Stimulated activated CD4-positive, alpha-beta T cell treated with anti-CD3 and anti-CD28 coated beads, Interleukin-2, amount 100 ng/mL, for 48 hours (primary cell): Measurements from ENCODE around the gene ARID1B.

Experiments used
- DNase-seq, 2 donors: peaks; one replicate each; pipeline ENCODE4 v3.0.0-alpha.2; 2020

The ARID1B gene

DNA sequence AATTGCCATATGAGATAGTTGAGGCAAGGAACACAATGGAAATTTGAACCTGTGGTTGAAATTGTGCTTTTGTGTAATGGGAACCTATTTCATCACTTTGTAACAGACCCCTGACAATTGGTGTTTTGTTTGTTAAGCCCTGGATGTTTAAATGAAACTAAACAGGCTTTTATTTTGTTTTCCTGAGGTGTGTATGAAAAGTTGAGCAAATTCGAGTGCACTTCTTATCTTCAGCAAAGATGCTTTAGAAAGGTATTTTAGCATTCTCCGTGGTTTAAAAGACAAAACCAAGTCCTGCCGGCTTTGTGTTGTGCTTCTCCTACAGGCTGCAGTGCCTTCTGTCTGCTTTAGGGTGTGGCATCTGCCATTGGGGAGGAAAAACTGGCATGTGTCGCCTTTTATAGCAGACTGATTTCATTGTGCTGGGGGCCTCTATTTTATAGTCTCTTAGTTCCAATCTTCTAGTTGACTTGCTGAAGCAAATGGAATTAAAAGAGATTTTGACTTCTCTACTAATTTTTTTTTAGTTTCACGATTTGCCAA is 2.2 kb upstream of the ARID1B start:
- DNase-seq, result no peak

DNA sequence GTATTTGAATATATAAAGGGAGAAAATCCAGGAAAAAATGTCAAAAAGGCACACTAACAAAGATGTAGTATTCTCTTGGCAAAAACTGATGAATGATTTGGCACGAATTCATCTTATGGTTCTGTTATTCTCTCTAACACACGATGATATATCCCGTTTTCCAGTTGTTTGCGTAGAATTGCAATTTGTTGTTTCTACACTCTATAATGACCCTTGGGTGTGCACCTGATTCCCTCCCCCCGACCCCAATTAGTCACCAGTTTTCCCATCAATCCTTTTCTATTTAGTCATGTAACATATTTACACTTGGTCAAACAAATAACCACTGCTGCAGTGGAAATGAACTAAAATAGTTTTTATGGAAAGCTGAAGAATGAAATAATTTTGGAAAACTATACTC is 1.5 kb upstream of the ARID1B start:
- DNase-seq, result no peak

DNA sequence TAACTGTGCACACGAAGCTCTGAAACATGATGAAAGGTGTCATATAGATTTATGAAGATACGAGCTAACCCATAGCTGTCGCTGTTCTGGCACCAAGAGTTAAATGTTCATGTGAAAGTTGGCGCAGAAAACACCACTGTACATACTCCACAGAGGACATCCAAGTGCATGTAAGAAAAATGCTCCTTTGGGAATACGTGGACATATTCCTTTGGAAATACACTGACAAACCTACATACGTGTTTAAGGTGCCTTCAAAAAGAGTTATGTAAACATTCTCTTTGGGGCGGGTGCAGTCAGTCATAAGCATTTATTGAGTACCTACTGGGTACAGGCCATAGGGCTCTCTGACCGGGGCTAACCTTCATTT is 723 bp upstream of the ARID1B start:
- DNase-seq, result no peak

DNA sequence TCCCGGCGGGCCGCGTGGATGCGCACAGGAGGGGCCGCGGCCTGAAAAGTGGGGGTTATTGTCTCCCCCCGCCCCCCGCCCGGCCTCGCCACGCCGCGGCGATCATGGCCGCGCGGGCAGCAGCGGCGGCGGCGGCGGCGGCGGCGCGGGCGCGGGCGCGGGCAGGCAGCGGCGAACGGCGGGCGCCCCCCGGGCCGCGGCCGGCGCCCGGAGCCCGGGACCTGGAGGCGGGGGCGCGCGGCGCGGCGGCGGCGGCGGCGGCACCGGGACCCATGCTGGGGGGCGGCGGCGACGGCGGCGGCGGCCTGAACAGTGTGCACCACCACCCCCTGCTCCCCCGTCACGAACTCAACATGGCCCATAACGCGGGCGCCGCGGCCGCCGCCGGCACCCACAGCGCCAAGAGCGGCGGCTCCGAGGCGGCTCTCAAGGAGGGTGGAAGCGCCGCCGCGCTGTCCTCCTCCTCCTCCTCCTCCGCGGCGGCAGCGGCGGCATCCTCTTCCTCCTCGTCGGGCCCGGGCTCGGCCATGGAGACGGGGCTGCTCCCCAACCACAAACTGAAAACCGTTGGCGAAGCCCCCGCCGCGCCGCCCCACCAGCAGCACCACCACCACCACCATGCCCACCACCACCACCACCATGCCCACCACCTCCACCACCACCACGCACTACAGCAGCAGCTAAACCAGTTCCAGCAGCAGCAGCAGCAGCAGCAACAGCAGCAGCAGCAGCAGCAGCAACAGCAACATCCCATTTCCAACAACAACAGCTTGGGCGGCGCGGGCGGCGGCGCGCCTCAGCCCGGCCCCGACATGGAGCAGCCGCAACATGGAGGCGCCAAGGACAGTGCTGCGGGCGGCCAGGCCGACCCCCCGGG is 637 bp downstream of the ARID1B start:
- DNase-seq, result peak; percentile 40 to 49

DNA sequence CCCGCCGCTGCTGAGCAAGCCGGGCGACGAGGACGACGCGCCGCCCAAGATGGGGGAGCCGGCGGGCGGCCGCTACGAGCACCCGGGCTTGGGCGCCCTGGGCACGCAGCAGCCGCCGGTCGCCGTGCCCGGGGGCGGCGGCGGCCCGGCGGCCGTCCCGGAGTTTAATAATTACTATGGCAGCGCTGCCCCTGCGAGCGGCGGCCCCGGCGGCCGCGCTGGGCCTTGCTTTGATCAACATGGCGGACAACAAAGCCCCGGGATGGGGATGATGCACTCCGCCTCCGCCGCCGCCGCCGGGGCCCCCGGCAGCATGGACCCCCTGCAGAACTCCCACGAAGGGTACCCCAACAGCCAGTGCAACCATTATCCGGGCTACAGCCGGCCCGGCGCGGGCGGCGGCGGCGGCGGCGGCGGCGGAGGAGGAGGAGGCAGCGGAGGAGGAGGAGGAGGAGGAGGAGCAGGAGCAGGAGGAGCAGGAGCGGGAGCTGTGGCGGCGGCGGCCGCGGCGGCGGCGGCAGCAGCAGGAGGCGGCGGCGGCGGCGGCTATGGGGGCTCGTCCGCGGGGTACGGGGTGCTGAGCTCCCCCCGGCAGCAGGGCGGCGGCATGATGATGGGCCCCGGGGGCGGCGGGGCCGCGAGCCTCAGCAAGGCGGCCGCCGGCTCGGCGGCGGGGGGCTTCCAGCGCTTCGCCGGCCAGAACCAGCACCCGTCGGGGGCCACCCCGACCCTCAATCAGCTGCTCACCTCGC is 1.5 kb downstream of the ARID1B start:
- DNase-seq, result peak; percentile 36 to 48

DNA sequence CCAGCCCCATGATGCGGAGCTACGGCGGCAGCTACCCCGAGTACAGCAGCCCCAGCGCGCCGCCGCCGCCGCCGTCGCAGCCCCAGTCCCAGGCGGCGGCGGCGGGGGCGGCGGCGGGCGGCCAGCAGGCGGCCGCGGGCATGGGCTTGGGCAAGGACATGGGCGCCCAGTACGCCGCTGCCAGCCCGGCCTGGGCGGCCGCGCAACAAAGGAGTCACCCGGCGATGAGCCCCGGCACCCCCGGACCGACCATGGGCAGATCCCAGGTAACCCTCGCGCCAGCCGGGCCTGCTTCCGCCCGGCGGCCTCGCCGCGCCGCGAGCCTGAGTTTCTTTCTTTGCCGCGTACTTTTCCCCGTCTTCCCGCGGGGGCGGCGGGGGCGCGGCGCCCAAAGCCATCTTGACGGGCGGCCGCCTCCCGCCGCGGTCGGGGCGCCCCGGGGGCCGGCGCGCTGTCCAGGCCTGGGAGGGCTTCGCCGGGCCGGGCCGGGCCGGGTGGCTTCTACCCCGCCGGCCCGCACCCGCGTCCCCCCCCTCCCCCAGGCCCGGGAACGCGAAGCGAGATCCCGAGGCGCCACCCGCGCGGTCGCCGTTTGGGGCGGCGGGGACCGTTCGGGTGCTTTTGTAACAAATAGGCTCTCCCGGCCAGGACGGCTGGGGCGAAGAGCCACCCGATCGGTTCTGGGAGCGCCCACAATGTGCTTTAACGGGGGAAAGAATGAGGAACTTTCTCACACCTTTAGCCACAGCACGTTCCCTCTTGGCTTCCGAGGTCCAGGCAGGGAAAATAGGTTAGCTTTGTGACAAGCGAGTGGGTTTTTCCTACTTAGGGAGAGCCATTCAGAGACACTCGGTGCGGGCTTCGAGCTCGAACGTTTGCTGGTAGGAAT is 2.3 kb downstream of the ARID1B start:
- peak; percentile 52 to 60 for DNase-seq

DNA sequence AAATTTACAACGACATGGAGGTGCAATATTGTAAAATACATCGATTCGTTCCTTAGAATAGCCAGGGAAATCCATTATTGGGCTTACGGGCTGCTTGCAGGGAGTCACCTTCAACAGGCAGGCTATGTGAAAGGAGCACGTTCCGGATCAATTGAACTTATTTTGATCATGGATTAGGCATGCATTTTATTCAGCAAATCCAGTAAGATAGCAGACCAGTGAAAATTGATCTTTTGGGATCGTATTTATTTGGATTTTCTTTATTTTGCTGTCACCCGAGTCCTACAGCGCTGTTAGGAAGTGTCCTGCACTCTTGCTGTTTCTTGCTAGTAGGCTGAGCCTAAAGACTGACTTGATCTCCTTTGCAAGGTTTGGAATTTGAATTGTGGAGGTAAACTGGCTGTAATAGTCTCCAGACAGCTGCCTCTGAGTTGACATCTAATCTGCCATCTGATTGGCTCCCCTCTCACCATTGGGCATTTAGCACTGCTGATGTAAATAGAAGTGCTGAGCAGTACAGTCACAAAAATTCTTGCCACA is 3.0 kb downstream of the ARID1B start:
- peak; percentile 17 to 18 for DNase-seq

DNA sequence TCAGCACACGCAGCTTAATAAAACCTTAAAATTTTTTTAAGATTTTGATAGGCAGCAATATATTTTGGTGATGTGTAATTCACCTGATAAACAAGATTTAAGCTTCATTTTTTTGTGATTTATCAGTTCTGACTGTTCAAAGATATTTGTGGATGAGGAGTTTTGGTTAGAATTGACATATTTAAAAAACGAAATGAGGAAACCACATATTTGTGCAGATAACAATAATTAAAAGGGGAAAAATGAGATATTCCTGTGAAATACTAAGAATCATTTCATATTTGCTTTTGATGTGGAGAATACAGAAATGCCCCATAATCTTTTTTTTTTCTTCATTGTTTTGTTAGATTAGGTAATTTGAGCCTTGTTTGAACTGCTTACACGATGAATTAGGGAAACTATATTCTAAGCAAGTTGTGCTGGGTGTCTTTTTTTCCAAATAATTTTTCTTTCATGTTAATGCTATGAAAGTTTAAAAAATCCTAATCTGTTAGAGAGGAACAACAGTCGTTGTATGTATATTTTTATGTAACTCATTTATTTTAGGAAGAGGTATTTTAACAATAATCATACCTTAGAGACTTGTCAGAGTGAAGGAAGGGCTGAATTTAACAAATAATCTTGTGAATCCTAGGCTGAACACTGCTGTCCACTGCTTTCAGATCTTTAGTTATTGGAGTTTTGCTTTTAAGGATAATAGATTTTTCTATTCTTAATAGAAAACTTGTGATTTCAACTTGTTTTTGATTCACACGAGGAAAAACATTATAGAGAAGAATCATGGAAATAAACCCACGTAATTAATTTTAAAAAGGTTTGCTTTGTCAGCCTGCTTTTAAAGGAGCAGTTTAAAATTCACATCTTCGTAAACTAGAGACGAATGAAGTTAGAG is 4.0 kb downstream of the ARID1B start:
- no peak for DNase-seq

DNA sequence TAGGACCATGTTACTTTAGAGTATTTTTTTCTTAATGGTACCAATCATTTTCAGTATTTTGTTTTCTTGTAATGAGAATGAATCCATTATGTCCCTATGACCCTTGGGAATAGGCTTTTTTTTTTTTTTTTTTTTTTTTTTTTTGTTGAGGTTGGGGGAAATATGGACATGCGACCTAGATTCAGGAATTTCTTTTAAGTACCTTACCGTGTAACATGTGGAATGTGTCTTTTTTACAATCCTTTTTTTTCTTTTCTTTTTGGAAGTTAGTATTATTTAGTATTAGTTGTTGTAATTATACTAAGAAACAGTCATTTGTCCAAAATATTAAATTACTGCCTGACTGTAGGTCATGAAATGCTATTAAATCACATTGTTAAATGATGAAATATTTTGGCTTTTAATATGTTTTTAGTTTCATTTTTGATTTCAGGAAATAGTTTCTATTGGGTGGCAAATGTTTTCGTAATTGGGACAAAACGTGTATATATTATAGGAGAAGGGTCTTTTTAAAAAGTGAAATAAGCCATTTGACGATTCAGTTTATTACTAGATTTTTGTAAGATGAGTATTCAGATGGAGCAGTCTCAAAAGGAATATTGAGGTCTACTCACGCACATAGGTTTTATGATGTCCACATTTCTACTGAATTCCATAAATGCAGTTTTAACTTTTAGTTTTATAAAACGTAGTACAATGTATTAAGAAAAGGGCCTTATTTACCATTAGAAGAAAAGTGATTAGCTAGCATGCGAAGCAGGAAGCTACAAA is 4.9 kb downstream of the ARID1B start:
- no peak for DNase-seq

DNA sequence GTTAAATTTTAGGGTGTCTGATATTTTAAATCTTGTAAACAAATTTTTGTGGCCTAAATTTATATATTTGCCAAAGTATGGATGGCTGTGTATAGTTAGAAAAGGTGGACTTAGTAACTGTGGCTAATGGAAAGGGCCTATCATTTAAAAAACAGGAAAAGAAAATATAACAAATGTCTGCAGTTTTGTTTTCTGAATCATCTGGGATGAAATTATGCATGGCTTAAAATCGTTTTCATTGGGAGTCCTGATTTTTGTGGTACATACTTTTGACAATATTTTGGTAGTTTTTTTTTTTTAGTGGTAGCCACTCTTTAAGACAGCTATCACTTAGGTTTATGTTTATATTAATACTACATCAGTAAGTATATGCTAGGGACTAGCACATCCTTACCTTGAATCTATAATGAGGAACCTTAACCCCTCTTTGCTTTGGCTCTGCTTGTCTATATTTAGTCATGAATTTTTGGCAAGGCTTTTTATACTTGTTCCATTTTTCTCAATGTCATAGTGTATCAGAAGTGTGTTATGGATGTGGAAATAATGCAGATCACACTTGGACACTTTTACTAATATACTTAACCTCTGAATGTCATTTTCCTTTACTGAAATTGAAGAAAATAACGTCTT is 5.6 kb downstream of the ARID1B start:
- no peak for DNase-seq

DNA sequence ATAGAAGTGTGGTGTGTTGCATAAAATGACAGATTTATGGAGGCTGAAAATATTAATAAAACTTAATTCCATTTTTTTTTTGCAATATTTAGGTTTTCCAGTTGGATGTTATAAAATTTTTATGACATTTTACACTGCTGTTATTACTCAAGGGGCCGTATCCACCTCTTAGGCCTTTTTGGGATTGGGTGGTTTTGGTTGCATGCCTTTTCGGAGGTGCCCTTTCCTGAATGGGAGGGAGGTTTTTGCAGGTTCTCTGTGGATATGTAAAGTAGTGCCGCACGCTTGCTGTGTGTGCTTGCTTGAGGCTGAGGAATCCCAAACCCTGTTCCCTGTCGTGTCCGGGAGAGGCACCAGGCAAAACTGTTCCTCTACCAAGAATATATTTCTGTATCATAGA is 6.8 kb downstream of the ARID1B start:
- no peak for DNase-seq

DNA sequence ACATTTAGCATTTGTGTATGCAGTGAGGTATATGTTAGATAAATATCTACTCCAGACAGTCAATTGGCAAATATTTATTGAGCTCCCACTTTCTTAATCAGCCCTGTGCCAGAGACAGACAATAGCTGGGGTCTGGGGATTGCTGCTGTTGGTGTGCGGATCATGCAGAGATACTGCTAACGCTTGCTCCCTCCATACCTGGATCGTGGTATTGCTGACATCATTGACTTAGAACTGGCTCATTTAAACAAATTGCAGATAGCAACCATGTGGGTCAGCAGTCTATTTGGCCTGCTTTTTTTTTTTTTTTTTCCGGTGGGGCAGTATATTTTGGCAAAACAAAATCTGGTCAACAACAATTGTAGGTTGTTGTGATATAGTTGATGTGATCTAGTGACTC is 9.5 kb downstream of the ARID1B start:
- no peak for DNase-seq

DNA sequence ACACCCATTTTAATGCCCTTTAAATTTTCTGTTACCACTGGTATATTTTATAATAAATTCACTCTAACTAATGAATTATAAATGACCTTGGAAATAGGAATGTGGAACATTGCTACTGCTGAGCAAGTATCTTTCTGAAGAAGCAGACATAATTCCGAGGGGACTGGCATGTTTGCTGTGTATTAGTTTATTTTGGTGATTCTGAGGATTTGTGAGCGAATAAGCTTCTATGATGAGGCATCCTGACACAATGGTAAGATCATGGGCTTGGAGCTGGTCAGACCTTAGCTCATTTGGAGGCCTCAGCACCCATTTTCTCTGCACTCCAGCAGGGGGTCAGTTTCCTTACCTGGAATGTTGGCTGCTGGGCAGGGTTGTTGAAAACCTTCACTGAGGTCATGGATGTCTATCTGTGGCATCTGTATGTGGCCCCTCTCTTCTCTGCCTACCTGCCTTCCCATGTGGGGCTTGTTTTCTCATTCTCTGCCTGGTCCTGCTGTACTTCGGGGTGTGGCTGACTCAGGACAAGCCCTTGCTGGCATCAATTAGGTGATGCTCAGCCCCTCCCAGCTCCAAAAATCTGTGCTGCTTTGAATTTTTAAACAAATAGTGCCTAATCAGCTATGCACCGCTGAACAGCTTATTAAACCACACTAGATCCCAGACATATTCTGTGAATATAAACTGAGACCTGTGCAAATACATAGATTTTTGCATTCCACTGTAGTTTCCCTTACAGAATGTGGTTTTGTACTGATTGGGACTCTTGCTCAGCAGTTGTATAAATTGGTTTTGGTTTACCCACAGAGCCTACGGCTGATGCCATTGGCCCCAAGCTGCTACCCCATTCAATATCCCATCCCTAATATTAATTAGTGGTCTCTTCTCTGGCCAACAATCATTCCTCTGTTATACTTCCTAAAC is 10.7 kb downstream of the ARID1B start:
- no peak for DNase-seq

DNA sequence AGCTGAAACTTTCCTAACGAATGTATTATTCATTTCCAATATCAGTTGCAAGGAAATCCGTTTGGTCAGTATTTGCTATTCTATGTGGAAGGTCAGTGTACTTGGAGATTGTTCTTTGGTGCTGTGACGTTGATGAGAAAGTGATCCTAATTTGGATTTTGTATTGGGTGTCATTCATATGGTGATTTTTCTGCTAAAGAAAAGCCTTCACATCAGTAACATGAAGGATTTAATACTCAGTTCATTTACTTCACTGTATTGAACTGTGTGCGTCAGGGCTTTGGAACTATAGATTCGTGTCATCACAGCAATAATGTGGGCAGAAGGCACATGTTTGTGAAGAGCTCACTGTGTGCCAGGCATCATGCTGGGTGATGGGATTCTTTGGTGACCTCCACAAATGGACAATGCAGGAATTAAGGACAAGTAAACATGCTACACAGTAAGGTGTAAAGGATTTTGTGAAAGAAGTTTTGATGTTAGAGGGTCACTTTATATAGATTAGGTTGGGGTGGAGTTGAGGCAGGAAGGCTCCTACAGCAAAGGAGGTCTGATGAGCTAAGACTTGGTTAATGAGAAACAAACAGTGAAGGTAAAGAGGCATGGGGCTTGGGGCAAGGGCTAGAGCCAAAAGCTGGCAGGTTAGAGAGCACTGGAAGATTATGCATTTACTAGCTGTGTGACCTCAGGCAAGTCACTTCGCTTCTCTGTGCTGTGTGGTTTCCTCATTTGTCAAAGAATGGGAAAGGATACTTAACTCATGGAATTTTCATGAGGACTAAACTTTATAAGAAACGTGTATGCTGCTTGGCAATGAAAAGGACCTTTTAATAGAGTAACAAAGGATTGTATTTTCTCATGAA is 12.1 kb downstream of the ARID1B start:
- DNase-seq, result no peak

DNA sequence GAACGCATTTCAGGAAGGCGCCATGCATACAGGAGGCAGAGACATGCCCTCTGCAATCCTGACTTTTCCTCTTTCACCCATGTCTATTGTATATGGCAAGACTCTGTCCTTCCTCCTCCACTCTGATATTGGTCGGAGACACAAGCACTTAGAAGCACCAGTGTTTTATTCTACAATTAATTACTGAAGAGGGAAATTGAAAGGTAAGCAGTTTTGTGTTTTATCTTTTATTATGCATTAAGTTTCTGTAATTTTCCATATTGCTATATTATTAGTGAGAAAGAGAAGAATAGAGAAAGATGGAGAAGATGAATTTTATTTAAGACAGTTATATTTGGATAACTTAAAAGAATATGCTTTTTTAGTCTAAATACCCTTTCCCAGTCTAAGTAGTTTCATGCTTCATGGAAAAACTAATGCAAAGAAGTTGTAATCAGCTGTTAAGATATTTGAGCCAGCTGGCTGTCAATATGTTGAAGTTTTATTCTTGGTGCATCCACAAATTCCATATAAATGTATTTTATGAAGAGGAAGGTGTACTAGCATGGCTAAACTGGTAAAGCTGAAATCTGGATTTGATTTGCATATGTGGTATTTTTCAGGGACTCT is 13.6 kb downstream of the ARID1B start:
- no peak for DNase-seq

DNA sequence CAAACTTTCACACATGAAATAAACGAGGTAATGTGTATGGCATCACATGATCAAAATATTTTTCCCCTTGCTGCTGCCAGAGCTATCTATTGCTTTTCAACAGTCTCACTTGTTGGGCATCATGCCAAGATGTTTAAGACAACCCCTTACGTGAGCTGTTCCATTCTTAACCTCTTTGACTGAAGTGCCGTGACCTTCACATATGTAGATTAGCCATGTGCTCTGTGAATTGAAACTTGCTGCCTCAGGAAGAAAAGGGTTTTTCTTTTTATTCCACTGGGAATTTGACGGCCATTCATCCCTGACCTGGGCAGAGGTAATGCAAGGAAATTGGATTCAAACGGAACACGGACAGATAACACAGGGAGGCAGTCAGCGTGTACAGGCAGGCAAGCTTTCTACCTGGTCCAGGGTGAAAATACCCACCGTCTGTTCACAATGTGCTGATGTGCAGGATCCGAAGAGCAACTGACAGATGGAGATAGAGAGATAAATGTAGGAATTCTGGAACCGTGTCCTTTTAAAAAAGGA is 14.2 kb downstream of the ARID1B start:
- DNase-seq, result peak in 1 of 2 donors; percentile 19

DNA sequence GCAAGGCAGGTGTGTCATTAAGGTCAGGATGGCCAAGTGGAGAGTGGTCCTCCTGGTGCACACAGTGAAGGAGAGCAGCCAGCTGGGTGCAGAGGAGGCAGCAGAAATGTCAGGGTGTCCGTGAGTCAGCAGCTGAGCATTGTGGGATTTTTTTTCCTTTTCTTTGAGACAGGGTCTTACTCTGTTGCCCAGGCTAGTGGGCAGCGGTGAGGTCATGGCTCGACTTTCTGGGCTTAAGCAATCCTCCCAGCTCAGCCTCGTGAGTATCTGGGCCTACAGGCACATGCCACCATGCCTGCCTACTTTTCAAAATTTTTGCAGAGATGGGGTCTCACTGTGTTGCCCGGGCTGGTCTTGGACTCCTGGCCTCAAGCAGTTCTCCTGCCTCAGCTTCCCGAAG is 16.0 kb downstream of the ARID1B start:
- DNase-seq, result no peak
